ENCODE measurements around the gene CDAN1.

GRCh38 chr15:42693942-42694341, 43.0 kb downstream of the CDAN1 start:
- TF ChIP-seq POLR2A (IDR thresholded peaks at IDR 0.05): no peak
- TF ChIP-seq, protein P1, sequence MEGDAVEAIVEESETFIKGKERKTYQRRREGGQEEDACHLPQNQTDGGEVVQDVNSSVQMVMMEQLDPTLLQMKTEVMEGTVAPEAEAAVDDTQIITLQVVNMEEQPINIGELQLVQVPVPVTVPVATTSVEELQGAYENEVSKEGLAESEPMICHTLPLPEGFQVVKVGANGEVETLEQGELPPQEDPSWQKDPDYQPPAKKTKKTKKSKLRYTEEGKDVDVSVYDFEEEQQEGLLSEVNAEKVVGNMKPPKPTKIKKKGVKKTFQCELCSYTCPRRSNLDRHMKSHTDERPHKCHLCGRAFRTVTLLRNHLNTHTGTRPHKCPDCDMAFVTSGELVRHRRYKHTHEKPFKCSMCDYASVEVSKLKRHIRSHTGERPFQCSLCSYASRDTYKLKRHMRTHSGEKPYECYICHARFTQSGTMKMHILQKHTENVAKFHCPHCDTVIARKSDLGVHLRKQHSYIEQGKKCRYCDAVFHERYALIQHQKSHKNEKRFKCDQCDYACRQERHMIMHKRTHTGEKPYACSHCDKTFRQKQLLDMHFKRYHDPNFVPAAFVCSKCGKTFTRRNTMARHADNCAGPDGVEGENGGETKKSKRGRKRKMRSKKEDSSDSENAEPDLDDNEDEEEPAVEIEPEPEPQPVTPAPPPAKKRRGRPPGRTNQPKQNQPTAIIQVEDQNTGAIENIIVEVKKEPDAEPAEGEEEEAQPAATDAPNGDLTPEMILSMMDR (IDR thresholded peaks at IDR 0.05): no peak
